ENCODE data around the gene POLDIP3. TPM values are rescaled to one million over a fixed set of nuclear protein-coding genes. Genes with fewer than 3 reads are reported as not detected.

The POLDIP3 gene
- total RNA-seq, 4 donors from 2014 or later = 25.0 to 44.9 (median 30.7) TPM

DNA sequence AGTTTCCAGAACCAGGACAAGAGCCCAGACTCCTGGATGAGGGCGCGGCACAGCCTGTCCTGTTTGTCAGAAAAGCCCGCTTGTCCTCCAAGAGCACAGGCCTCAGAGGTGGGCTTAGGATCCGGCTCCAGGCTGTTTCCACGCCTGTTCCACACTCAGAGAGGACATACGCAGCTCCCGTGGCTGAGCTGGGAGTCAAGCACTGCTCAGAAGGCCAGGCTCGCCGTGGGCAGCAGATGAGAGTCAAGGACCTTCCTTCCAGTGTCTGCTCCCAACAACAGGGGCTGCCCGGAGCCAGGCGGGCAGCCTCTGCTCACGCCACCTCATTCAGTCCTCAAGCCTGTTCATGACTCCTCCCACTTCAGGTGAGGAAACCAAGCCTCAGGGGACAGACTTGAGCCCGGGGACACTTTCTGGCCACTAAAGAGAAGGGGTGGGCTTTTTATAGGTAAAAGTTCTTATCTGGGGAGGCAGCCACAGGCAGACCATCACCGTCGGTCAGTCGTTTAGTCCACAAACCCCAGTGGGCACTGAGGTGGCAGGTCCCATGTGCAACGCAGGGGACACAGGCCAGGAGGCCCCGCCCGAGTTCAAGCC lies 30.8 kb upstream of the POLDIP3 start:
- no peak for ATAC-seq (ENCODE audit: low FRiP score)

DNA sequence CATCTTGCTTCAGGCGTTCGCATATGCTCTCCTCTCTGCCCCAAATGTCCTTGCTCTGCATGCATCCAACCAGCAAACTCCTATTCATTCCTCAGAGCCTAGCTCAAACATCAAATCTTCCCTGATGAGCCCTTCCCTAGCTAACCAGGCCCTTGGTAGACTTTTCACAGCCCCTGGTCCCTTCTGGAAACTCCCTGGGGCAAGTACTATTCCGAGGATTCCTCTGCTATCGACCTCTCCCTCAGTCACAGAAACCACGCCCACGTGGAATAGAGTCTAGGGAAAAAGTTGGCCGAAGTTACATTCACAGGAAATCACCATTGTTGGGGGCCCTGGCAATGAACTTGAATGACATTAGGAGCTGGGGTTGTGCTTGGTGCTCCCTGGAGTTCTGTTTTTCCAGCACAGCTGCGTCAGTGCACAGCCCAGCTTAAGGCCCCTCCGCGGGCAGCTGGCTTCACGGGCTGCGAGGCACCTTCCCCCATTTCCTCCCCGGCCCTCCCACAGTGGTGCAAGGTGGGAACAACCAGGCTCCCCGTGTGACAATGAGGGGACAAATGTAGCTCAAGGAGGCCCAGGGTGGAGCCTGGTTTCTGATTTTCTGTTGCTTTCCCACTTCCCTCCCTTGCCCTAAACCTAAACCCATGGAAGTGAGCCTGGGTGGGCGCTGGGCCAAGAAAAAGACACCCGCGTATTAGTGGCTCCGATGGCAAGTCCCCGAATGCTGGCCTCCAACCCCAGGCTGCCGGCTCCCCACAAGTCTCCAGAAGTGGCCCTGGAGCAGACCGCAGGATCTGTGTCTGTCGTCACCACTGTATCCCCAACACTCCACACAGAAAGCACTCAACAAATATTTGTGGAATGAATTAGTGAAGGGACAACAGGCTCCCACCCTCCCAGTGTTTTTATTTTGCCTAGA lies 30.0 kb upstream of the POLDIP3 start:
- DNase-seq (ENCODE audit: low spot score) = peak; percentile 59
- TF ChIP-seq, protein P1, sequence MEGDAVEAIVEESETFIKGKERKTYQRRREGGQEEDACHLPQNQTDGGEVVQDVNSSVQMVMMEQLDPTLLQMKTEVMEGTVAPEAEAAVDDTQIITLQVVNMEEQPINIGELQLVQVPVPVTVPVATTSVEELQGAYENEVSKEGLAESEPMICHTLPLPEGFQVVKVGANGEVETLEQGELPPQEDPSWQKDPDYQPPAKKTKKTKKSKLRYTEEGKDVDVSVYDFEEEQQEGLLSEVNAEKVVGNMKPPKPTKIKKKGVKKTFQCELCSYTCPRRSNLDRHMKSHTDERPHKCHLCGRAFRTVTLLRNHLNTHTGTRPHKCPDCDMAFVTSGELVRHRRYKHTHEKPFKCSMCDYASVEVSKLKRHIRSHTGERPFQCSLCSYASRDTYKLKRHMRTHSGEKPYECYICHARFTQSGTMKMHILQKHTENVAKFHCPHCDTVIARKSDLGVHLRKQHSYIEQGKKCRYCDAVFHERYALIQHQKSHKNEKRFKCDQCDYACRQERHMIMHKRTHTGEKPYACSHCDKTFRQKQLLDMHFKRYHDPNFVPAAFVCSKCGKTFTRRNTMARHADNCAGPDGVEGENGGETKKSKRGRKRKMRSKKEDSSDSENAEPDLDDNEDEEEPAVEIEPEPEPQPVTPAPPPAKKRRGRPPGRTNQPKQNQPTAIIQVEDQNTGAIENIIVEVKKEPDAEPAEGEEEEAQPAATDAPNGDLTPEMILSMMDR (IDR thresholded peaks at IDR 0.05) = no peak
- no peak for ATAC-seq (ENCODE audit: low FRiP score)

More for the DNA sequence above, 30.8 kb upstream of the POLDIP3 start:
- DNase-seq (ENCODE audit: low spot score) = no peak
- TF ChIP-seq, protein P1 (IDR thresholded peaks at IDR 0.05) = no peak

DNA sequence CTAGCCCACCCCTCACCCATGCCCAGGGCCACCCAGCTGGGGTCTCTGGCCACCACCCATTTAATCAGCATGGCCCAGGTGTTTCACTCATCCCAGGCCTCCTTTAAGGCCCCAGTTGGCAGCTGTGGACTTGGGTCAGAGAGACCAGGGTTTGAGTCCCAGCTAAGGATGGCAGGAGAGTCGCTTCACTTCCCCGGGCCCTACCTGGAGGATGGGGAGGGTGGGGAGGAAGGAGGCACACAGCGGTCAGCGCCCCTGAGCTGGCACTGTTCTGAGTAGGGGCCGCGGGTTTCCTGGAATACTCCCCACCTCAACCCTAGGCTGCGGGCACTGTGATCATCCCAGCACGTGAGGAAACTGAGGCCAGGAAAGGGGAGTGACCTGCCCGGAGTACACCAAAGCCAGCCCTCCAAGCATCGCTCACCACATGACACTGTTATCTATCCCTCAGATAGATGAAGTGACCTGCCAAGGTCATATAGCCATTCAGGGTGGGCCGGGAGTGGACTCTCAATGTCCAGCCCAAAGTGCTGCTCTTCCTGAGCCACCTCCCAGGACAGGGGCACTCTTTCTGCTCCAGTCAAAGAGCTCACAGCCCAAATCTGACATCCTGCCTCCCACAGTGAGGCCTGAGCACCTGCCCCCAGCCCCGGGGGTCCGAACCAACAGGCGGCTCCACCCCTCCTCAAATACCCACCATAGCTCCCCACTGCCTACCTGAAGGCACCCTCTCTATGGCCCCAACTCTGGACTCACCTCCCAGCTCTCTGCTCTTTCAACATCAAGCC lies 29.1 kb upstream of the POLDIP3 start:
- TF ChIP-seq, protein P1 (IDR thresholded peaks at IDR 0.05) = no peak
- no peak for ATAC-seq (ENCODE audit: low FRiP score)

DNA sequence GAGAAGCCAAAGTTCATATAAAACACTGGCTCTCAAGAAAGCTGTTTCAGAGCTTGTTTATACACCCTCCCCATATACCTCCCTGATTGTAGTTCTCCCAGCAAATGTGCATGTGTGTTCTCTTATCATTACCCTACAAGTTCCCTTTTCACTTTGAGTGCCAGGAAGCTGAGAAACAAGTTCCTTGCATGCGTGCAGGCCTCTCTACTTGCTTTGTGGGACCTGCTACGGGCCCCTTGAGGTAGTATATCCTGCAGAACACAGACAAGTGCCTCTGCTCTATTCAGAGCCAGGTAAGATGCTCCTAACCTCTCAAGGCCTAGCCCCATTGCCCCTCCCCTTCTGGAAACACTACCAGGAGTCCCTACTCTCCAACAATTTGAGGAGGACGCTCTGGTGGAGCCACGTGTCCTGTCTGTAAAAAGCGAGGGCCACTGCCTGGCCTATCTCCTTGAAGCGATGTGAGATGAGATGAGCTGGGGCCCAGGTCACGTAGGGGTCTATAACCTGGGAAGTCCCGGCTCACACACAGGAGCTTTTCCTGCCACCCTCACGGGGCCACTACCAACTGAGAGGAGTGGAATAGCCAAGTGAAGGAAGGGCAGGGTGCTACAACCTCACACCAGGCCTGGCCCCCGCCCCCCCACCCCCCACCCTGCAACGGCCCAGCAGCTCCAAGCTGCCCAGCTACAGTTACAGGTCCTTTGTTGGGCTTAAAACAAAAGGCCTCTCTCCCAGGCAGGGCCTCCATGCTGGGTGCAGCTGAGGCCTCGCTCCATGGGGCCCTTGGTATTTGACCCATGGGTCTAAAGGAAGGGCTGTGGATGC lies 28.3 kb upstream of the POLDIP3 start:
- DNase-seq (ENCODE audit: low spot score) = no peak
- TF ChIP-seq, protein P1 (IDR thresholded peaks at IDR 0.05) = no peak
- no peak for ATAC-seq (ENCODE audit: low FRiP score)

More for the DNA sequence above, 29.1 kb upstream of the POLDIP3 start:
- no peak for DNase-seq (ENCODE audit: low spot score)

DNA sequence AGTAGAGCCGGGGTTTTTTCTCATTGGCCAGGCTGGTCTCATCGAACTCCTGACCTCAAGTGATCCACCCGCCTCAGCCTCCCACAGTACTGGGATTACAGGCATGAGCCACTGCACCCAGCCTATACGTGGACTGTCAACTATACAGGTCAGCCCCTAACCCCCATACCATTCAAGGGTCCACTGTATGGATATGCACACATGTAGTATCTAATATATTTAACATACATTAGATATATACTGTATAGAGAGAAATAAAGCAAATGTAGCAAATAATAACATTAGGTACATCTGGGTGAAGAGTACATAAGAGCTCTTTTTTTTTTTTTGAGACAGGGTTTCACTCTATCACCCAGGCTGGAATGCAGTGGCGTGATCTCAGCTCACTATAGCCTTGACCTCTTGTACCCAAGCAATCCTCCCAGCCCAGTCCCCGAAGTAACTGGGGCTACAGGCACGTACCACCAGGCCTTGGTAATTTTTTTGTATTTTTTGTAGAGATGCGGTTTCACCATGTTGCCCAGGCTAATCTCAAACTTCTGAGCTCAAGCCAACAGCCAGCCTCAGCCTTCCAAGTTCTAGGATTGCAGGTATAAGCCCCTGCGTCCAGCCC lies 27.2 kb upstream of the POLDIP3 start:
- no peak for ATAC-seq (ENCODE audit: low FRiP score)
- TF ChIP-seq, protein P1 (IDR thresholded peaks at IDR 0.05) = no peak
- DNase-seq (ENCODE audit: low spot score) = no peak
